ENCODE data around the gene CARM1.
A peak's percentile ranks its signal among the peaks of the same experiment; 100 is the strongest.

The CARM1 gene

GRCh38 chr19:10895920-10896319 is 24.6 kb downstream of the CARM1 start:
- Histone ChIP-seq H4K8ac (ENCODE audit: low read length) (peak overlapping the region; percentile 9), H3K27ac (ENCODE audit: low read length, poor library complexity, severe bottlenecking) (no peak overlapping the region), H3K23ac (ENCODE audit: low read length in 2 of 2) (no peak overlapping the region), H3K4me1 (ENCODE audit: control insufficient read depth, insufficient read depth, low read depth, low read length) (peaks cover 37% of the 10 kb centered on the region), H3K18ac (ENCODE audit: low read depth in 1 of 2, low read length in 2 of 2) (no peak overlapping the region), H2AFZ (ENCODE audit: low read depth, low read length) (no peak overlapping the region), H3K9me3 (ENCODE audit: control insufficient read depth, low read length) (no peaks in the 10 kb centered on the region), H2BK120ac (ENCODE audit: low read depth, low read length) (no peak overlapping the region), H2BK5ac (ENCODE audit: low read depth, low read length, poor library complexity, severe bottlenecking) (no peak overlapping the region), H3K79me1 (replicated peaks; ENCODE audit: low read length, poor library complexity, severe bottlenecking) (peaks cover 47% of the 10 kb centered on the region), H3K4me2 (ENCODE audit: low read length, poor library complexity, severe bottlenecking) (no peak overlapping the region), H4K91ac (ENCODE audit: low read length) (no peak overlapping the region), H3K4me3 (ENCODE audit: insufficient read depth in 1 of 2, low read depth in 1 of 2, low read length in 2 of 2) (no peak overlapping the region), H3K27me3 (ENCODE audit: control insufficient read depth in 1 of 2, insufficient read depth in 1 of 2, low read length in 2 of 2) (no peaks in the 10 kb centered on the region), H2BK15ac (ENCODE audit: low read depth, poor library complexity, severe bottlenecking) (no peak overlapping the region), H2BK12ac (ENCODE audit: low read length in 2 of 2) (no peak overlapping the region), H3K9ac (ENCODE audit: low read length) (no peak overlapping the region), H3K14ac (ENCODE audit: low read length in 2 of 2) (no peak overlapping the region), H2AK5ac (ENCODE audit: low read length, severe bottlenecking) (no peak overlapping the region), H3K4ac (ENCODE audit: low read depth in 1 of 2, low read length in 2 of 2) (no peak overlapping the region), H3K36me3 (ENCODE audit: control insufficient read depth in 1 of 2, insufficient read depth in 2 of 2, low read depth in 1 of 2, low read length in 2 of 2) (peaks cover 0 to 9% of the 10 kb centered on the region in 2 experiments)
- no peak for DNase-seq
- WGBS = 87% methylated on average over 12 of the region's 12 CpGs

- WGBS = 74% methylated on average over 7 of the region's 7 CpGs
- peak overlapping the region in 1 of 2 experiments; percentile 34 for H2BK12ac ChIP-seq (ENCODE audit: low read length in 2 of 2)
- H3K36me3 ChIP-seq (ENCODE audit: control insufficient read depth in 1 of 2, insufficient read depth in 2 of 2, low read depth in 1 of 2, low read length in 2 of 2) = peaks cover 0 to 7% of the 10 kb centered on the region in 2 experiments
- H2AFZ ChIP-seq (ENCODE audit: low read depth, low read length) = no peak overlapping the region
- no peak overlapping the region for H2BK120ac ChIP-seq (ENCODE audit: low read depth, low read length)
- H2AK5ac ChIP-seq (ENCODE audit: low read length, severe bottlenecking) = no peak overlapping the region
- no peak overlapping the region for H3K4me3 ChIP-seq (ENCODE audit: insufficient read depth in 1 of 2, low read depth in 1 of 2, low read length in 2 of 2)
- no peaks in the 10 kb centered on the region for H3K9me3 ChIP-seq (ENCODE audit: control insufficient read depth, low read length)
- H4K91ac ChIP-seq (ENCODE audit: low read length) = peak overlapping the region; percentile 71
- H3K27ac ChIP-seq (ENCODE audit: low read length, poor library complexity, severe bottlenecking) = no peak overlapping the region
- H4K8ac ChIP-seq (ENCODE audit: low read length) = peak overlapping the region; percentile 56
- H3K9ac ChIP-seq (ENCODE audit: low read length) = no peak overlapping the region
- H3K4me1 ChIP-seq (ENCODE audit: control insufficient read depth, insufficient read depth, low read depth, low read length) = peaks cover 33% of the 10 kb centered on the region
- DNase-seq = peak; percentile 36
- H3K27me3 ChIP-seq (ENCODE audit: control insufficient read depth in 1 of 2, insufficient read depth in 1 of 2, low read length in 2 of 2) = no peaks in the 10 kb centered on the region
- no peak overlapping the region for H2BK5ac ChIP-seq (ENCODE audit: low read depth, low read length, poor library complexity, severe bottlenecking)
- H3K18ac ChIP-seq (ENCODE audit: low read depth in 1 of 2, low read length in 2 of 2) = peak overlapping the region in 1 of 2 experiments; percentile 37
- no peak overlapping the region for H3K23ac ChIP-seq (ENCODE audit: low read length in 2 of 2)
- no peak overlapping the region for H2BK15ac ChIP-seq (ENCODE audit: low read depth, poor library complexity, severe bottlenecking)
- H3K14ac ChIP-seq (ENCODE audit: low read length in 2 of 2) = peak overlapping the region in 1 of 2 experiments; percentile 56
- H3K4ac ChIP-seq (ENCODE audit: low read depth in 1 of 2, low read length in 2 of 2) = peak overlapping the region in 1 of 2 experiments; percentile 77
- peaks cover 40% of the 10 kb centered on the region for H3K79me1 ChIP-seq (replicated peaks; ENCODE audit: low read length, poor library complexity, severe bottlenecking)
- no peak overlapping the region for H3K4me2 ChIP-seq (ENCODE audit: low read length, poor library complexity, severe bottlenecking)
Observed at GRCh38 chr19:10896851-10897526, 25.6 kb downstream of the CARM1 start.

- Histone ChIP-seq H3K9me3 (ENCODE audit: control insufficient read depth, low read length) (no peaks in the 10 kb centered on the region), H3K79me1 (replicated peaks; ENCODE audit: low read length, poor library complexity, severe bottlenecking) (peaks cover 37% of the 10 kb centered on the region), H2BK15ac (ENCODE audit: low read depth, poor library complexity, severe bottlenecking) (no peak overlapping the region), H3K4me3 (ENCODE audit: insufficient read depth in 1 of 2, low read depth in 1 of 2, low read length in 2 of 2) (no peak overlapping the region), H2AK5ac (ENCODE audit: low read length, severe bottlenecking) (no peak overlapping the region), H3K18ac (ENCODE audit: low read depth in 1 of 2, low read length in 2 of 2) (no peak overlapping the region), H4K91ac (ENCODE audit: low read length) (peak overlapping the region; percentile 52), H3K9ac (ENCODE audit: low read length) (no peak overlapping the region), H2BK120ac (ENCODE audit: low read depth, low read length) (no peak overlapping the region), H3K36me3 (ENCODE audit: control insufficient read depth in 1 of 2, insufficient read depth in 2 of 2, low read depth in 1 of 2, low read length in 2 of 2) (peaks cover 0 to 5% of the 10 kb centered on the region in 2 experiments), H3K14ac (ENCODE audit: low read length in 2 of 2) (no peak overlapping the region), H2AFZ (ENCODE audit: low read depth, low read length) (no peak overlapping the region), H2BK5ac (ENCODE audit: low read depth, low read length, poor library complexity, severe bottlenecking) (no peak overlapping the region), H2BK12ac (ENCODE audit: low read length in 2 of 2) (no peak overlapping the region), H3K23ac (ENCODE audit: low read length in 2 of 2) (no peak overlapping the region), H3K4ac (ENCODE audit: low read depth in 1 of 2, low read length in 2 of 2) (no peak overlapping the region), H4K8ac (ENCODE audit: low read length) (no peak overlapping the region), H3K4me1 (ENCODE audit: control insufficient read depth, insufficient read depth, low read depth, low read length) (peaks cover 31% of the 10 kb centered on the region), H3K27me3 (ENCODE audit: control insufficient read depth in 1 of 2, insufficient read depth in 1 of 2, low read length in 2 of 2) (no peaks in the 10 kb centered on the region), H3K27ac (ENCODE audit: low read length, poor library complexity, severe bottlenecking) (no peak overlapping the region), H3K4me2 (ENCODE audit: low read length, poor library complexity, severe bottlenecking) (no peak overlapping the region)
- 89% methylated on average over 10 of the region's 10 CpGs for WGBS
- DNase-seq = no peak
Observed at GRCh38 chr19:10898633-10899032, 27.3 kb downstream of the CARM1 start.

- H2BK15ac ChIP-seq (ENCODE audit: low read depth, poor library complexity, severe bottlenecking) = peak overlapping the region; percentile 21
- no peak overlapping the region for H2BK12ac ChIP-seq (ENCODE audit: low read length in 2 of 2)
- no peak overlapping the region for H2BK120ac ChIP-seq (ENCODE audit: low read depth, low read length)
- H3K14ac ChIP-seq (ENCODE audit: low read length in 2 of 2) = no peak overlapping the region
- no peak overlapping the region for H3K4me3 ChIP-seq (ENCODE audit: insufficient read depth in 1 of 2, low read depth in 1 of 2, low read length in 2 of 2)
- H2BK5ac ChIP-seq (ENCODE audit: low read depth, low read length, poor library complexity, severe bottlenecking) = no peak overlapping the region
- no peak overlapping the region for H3K4me2 ChIP-seq (ENCODE audit: low read length, poor library complexity, severe bottlenecking)
- no peak overlapping the region for H4K8ac ChIP-seq (ENCODE audit: low read length)
- WGBS = 94% methylated on average over 10 of the region's 10 CpGs
- H4K91ac ChIP-seq (ENCODE audit: low read length) = no peak overlapping the region
- H3K27ac ChIP-seq (ENCODE audit: low read length, poor library complexity, severe bottlenecking) = no peak overlapping the region
- H3K79me1 ChIP-seq (replicated peaks; ENCODE audit: low read length, poor library complexity, severe bottlenecking) = peaks cover 39% of the 10 kb centered on the region
- no peak overlapping the region for H3K4ac ChIP-seq (ENCODE audit: low read depth in 1 of 2, low read length in 2 of 2)
- peaks cover 25% of the 10 kb centered on the region for H3K4me1 ChIP-seq (ENCODE audit: control insufficient read depth, insufficient read depth, low read depth, low read length)
- H2AK5ac ChIP-seq (ENCODE audit: low read length, severe bottlenecking) = no peak overlapping the region
- no peak overlapping the region for H3K9ac ChIP-seq (ENCODE audit: low read length)
- H3K18ac ChIP-seq (ENCODE audit: low read depth in 1 of 2, low read length in 2 of 2) = no peak overlapping the region
- peaks cover 0 to 7% of the 10 kb centered on the region in 2 experiments for H3K36me3 ChIP-seq (ENCODE audit: control insufficient read depth in 1 of 2, insufficient read depth in 2 of 2, low read depth in 1 of 2, low read length in 2 of 2)
- no peak overlapping the region for H2AFZ ChIP-seq (ENCODE audit: low read depth, low read length)
- DNase-seq = no peak
- no peak overlapping the region for H3K23ac ChIP-seq (ENCODE audit: low read length in 2 of 2)
- no peaks in the 10 kb centered on the region for H3K27me3 ChIP-seq (ENCODE audit: control insufficient read depth in 1 of 2, insufficient read depth in 1 of 2, low read length in 2 of 2)
- H3K9me3 ChIP-seq (ENCODE audit: control insufficient read depth, low read length) = no peaks in the 10 kb centered on the region
Observed at GRCh38 chr19:10899151-10899653, 27.8 kb downstream of the CARM1 start.

Data from mesenchymal stem cell (in vitro differentiated cells and primary cell).